Mesenchymal stem cell (in vitro differentiated cells and primary cell): ENCODE data around the gene PP2D1.
A peak's percentile ranks its signal among the peaks of the same experiment; 100 is the strongest.

ENCODE experiments used
- DNase-seq: peaks from one replicate; pipeline ENCODE4 v3.0.0-alpha.2; 2013
- H2AFZ ChIP-seq: one replicate; pipeline ENCODE4 v1.6.1; 2013; ENCODE audit warnings: low read depth, mild to moderate bottlenecking, control low read depth, inconsistent platforms, low read length, moderate library complexity
- H2AK5ac ChIP-seq: 2 replicates; pipeline ENCODE4 v1.6.1; 2013; ENCODE audit warnings: low read length, moderate library complexity, mild to moderate bottlenecking, inconsistent platforms; ENCODE audit not compliant: severe bottlenecking
- H2BK120ac ChIP-seq: one replicate; pipeline ENCODE4 v1.6.1; 2013; ENCODE audit warnings: low read depth, mild to moderate bottlenecking, inconsistent platforms, low read length, moderate library complexity
- H2BK12ac ChIP-seq, 2 experiments: one replicate each; pipeline ENCODE4 v1.6.1; 2013; ENCODE audit warnings: inconsistent platforms in 2 of 2, low read length in 2 of 2, mild to moderate bottlenecking in 2 of 2, moderate library complexity in 2 of 2, control low read depth in 1 of 2
- H2BK15ac ChIP-seq: one replicate; pipeline ENCODE4 v1.6.1; 2013; ENCODE audit warnings: mild to moderate bottlenecking, low read depth, inconsistent platforms; ENCODE audit not compliant: poor library complexity, severe bottlenecking
- H2BK5ac ChIP-seq: 2 replicates; pipeline ENCODE4 v1.6.1; 2013; ENCODE audit warnings: low read depth, mild to moderate bottlenecking, low read length, control low read depth, inconsistent platforms; ENCODE audit not compliant: poor library complexity, severe bottlenecking
- H3K14ac ChIP-seq, 2 experiments: one replicate each; pipeline ENCODE4 v1.6.1; 2013; ENCODE audit warnings: inconsistent platforms in 2 of 2, low read length in 2 of 2, control low read depth in 1 of 2, mild to moderate bottlenecking in 1 of 2, moderate library complexity in 1 of 2
- H3K18ac ChIP-seq, 2 experiments: one replicate each; pipeline ENCODE4 v1.6.1; 2013; ENCODE audit warnings: inconsistent platforms in 2 of 2, low read length in 2 of 2, control low read depth in 1 of 2, low read depth in 1 of 2, mild to moderate bottlenecking in 1 of 2
- H3K23ac ChIP-seq, 2 experiments: one replicate each; pipeline ENCODE4 v1.6.1; 2013; ENCODE audit warnings: inconsistent platforms in 2 of 2, low read length in 2 of 2, mild to moderate bottlenecking in 2 of 2, moderate library complexity in 2 of 2, control low read depth in 1 of 2
- H3K27ac ChIP-seq: 2 replicates; pipeline ENCODE4 v1.5.1; 2013; ENCODE audit warnings: mild to moderate bottlenecking, moderate library complexity, low read length, control low read depth, inconsistent platforms; ENCODE audit not compliant: poor library complexity, severe bottlenecking
- H3K27me3 ChIP-seq, 2 experiments: 2 replicates each; pipeline versions ENCODE4 v1.6.1 to v1.7.0; 2013; ENCODE audit warnings: low read length in 2 of 2, mild to moderate bottlenecking in 2 of 2, moderate library complexity in 2 of 2, control low read depth in 1 of 2, inconsistent platforms in 1 of 2; ENCODE audit not compliant: control insufficient read depth in 1 of 2, insufficient read depth in 1 of 2
- H3K36me3 ChIP-seq, 2 experiments: 2 replicates each; pipeline versions ENCODE4 v1.6.1 to v1.7.0; 2013; ENCODE audit warnings: low read length in 2 of 2, control low read depth in 1 of 2, inconsistent platforms in 1 of 2, low read depth in 1 of 2, mild to moderate bottlenecking in 1 of 2; ENCODE audit not compliant: insufficient read depth in 2 of 2, control insufficient read depth in 1 of 2
- H3K4ac ChIP-seq, 2 experiments: one replicate each; pipeline ENCODE4 v1.6.1; 2013; ENCODE audit warnings: inconsistent platforms in 2 of 2, low read length in 2 of 2, mild to moderate bottlenecking in 2 of 2, moderate library complexity in 2 of 2, control low read depth in 1 of 2, low read depth in 1 of 2
- H3K4me1 ChIP-seq: 2 replicates; pipeline ENCODE4 v1.6.1; 2013; ENCODE audit warnings: low read depth, low read length, control low read depth; ENCODE audit not compliant: control insufficient read depth, insufficient read depth
- H3K4me2 ChIP-seq: 2 replicates; pipeline ENCODE4 v1.6.1; 2013; ENCODE audit warnings: low read length, mild to moderate bottlenecking, inconsistent platforms; ENCODE audit not compliant: poor library complexity, severe bottlenecking
- H3K4me3 ChIP-seq, 2 experiments: 2 replicates each; pipeline versions ENCODE4 v1.5.1 to v1.7.0; 2013; ENCODE audit warnings: low read length in 2 of 2, mild to moderate bottlenecking in 2 of 2, control low read depth in 1 of 2, low read depth in 1 of 2; ENCODE audit not compliant: insufficient read depth in 1 of 2
- H3K79me1 ChIP-seq: replicated peaks from 2 replicates; pipeline ENCODE4 v1.6.1; 2013; ENCODE audit warnings: mild to moderate bottlenecking, control low read depth, low read length, inconsistent platforms; ENCODE audit not compliant: poor library complexity, severe bottlenecking
- H3K9ac ChIP-seq: 2 replicates; pipeline ENCODE4 v1.7.0; 2013; ENCODE audit warnings: mild to moderate bottlenecking, low read length, moderate library complexity
- H3K9me3 ChIP-seq: 2 replicates; pipeline ENCODE4 v1.7.0; 2013; ENCODE audit warnings: mild to moderate bottlenecking, low read length; ENCODE audit not compliant: control insufficient read depth
- H4K8ac ChIP-seq: one replicate; pipeline ENCODE4 v1.6.1; 2013; ENCODE audit warnings: inconsistent platforms, mild to moderate bottlenecking, low read length, moderate library complexity
- H4K91ac ChIP-seq: one replicate; pipeline ENCODE4 v1.6.1; 2013; ENCODE audit warnings: mild to moderate bottlenecking, low read length, inconsistent platforms
- WGBS: methylation state at CpG from one replicate; pipeline ENCODE4 v1.1.7; 2013; ENCODE audit warnings: mixed read lengths; 5-methylcytosine and 5-hydroxymethylcytosine counted together

Gene PP2D1

DNA sequence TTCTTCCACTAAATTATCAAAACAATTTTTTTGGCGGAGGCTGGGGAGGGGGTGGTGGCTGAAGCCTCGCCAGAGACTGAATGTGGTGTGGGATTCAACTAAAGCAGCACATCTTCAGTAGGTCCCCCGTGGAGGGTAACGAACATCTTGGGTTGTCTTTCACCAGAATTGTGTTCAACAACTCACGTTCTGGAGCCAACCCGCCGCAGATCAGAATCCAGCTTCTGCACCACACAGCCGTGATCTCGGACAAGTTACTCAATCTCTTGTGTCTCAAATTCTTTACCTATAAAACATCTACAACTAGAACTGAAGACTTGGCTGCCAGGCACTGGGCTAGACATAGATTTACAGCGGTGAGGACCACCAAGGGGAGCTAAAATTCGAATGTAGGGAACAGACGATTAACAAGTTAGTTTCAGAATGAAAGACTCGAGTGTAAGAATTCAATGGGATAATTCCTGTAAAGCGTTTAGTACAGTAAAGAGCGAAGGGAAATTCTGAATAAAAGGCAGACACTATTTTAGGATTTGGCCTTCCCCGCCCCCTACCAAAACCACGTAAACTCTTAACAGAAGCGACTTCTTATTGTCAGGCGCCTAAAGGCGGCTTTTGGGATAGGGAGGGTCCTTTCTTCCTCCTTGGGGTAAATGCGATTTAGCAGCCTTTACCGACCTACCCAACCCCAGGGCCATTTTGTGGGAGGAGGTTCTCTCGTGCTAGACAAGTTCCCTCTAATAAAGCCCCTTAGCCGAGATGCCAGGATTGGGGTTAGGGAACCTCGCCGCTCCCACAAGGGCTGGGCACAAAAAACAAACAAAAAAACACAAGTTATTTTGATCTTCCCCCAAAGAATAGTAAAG, 65.9 kb downstream of the PP2D1 start:
- H2BK15ac ChIP-seq = peak overlapping the region; percentile 77
- H3K18ac ChIP-seq = peak overlapping the region; percentile 69 to 85
- no peaks in the 10 kb centered on the region for H3K9me3 ChIP-seq
- H2BK12ac ChIP-seq = peak overlapping the region in 1 of 2 experiments; percentile 32
- no peak for DNase-seq
- 54% methylated on average over 23 of the region's 26 CpGs for WGBS
- H2BK120ac ChIP-seq = peak overlapping the region; percentile 69
- H2AFZ ChIP-seq = peak overlapping the region; percentile 86
- peaks cover 6% of the 10 kb centered on the region for H3K79me1 ChIP-seq
- peak overlapping the region; percentile 81 for H3K4me2 ChIP-seq
- H3K36me3 ChIP-seq = peaks cover 0 to 7% of the 10 kb centered on the region in 2 experiments
- peak overlapping the region; percentile 95 for H2BK5ac ChIP-seq
- H3K23ac ChIP-seq = no peak overlapping the region
- H3K9ac ChIP-seq = peak overlapping the region; percentile 97
- no peak overlapping the region for H3K14ac ChIP-seq
- no peaks in the 10 kb centered on the region for H3K27me3 ChIP-seq
- H3K4ac ChIP-seq = peak overlapping the region; percentile 49 to 98
- peaks cover 3% of the 10 kb centered on the region for H3K4me1 ChIP-seq
- peak overlapping the region; percentile 83 for H4K8ac ChIP-seq
- peak overlapping the region; percentile 91 to 100 for H3K4me3 ChIP-seq
- peak overlapping the region; percentile 7 for H4K91ac ChIP-seq
- peak overlapping the region; percentile 87 for H3K27ac ChIP-seq
- peak overlapping the region; percentile 100 for H2AK5ac ChIP-seq

GRCh38 chr3:19945534-19945933, 66.5 kb downstream of the PP2D1 start:
- Histone ChIP-seq H3K27me3 (no peaks in the 10 kb centered on the region), H4K8ac (no peak overlapping the region), H3K4ac (no peak overlapping the region), H2BK5ac (no peak overlapping the region), H3K4me1 (peaks cover 3% of the 10 kb centered on the region), H4K91ac (no peak overlapping the region), H2AK5ac (no peak overlapping the region), H3K4me2 (no peak overlapping the region), H2AFZ (no peak overlapping the region), H3K4me3 (peak overlapping the region in 1 of 2 experiments; percentile 91), H3K36me3 (peaks cover 0 to under 1% of the 10 kb centered on the region in 2 experiments), H3K9me3 (no peaks in the 10 kb centered on the region), H3K79me1 (peaks cover 6% of the 10 kb centered on the region), H2BK120ac (no peak overlapping the region), H3K23ac (no peak overlapping the region), H3K9ac (no peak overlapping the region), H2BK15ac (no peak overlapping the region), H2BK12ac (no peak overlapping the region), H3K18ac (no peak overlapping the region), H3K27ac (no peak overlapping the region), H3K14ac (no peak overlapping the region)
- 99% methylated on average over 8 of the region's 9 CpGs for WGBS
- DNase-seq = no peak

DNA sequence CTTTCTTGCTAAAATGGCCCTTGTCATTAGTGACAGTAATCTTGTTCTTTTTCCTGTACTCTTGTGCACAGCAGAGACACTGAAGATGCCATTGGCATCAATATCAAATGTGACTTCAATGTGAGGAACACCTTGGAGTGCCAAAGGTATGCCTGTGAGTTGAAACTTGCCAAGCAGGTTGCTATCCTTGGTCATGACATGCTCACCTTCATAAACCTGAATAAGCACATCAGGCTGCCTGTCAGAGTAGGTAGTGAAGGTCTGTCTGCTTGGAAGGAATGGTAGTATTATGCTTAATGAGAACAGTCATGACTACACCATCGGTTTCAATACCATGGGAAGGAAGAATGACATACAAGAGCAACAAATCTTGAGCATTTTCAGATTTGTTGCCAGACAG, 71.4 kb downstream of the PP2D1 start:
- no peak overlapping the region for H4K8ac ChIP-seq
- H3K9me3 ChIP-seq = no peaks in the 10 kb centered on the region
- no peak overlapping the region for H3K4me3 ChIP-seq
- H3K36me3 ChIP-seq = no peaks in the 10 kb centered on the region
- H3K23ac ChIP-seq = no peak overlapping the region
- H2BK15ac ChIP-seq = no peak overlapping the region
- no peak overlapping the region for H2BK120ac ChIP-seq
- no peak overlapping the region for H2AK5ac ChIP-seq
- WGBS = 95% methylated on average over 1 of the region's 1 CpG
- H3K79me1 ChIP-seq = no peaks in the 10 kb centered on the region
- H3K18ac ChIP-seq = no peak overlapping the region
- H3K9ac ChIP-seq = no peak overlapping the region
- H3K14ac ChIP-seq = no peak overlapping the region
- DNase-seq = no peak
- no peak overlapping the region for H2AFZ ChIP-seq
- no peak overlapping the region for H4K91ac ChIP-seq
- H3K27me3 ChIP-seq = no peaks in the 10 kb centered on the region
- no peak overlapping the region for H2BK12ac ChIP-seq
- H3K4ac ChIP-seq = no peak overlapping the region
- H3K4me2 ChIP-seq = no peak overlapping the region
- no peak overlapping the region for H3K27ac ChIP-seq
- H2BK5ac ChIP-seq = no peak overlapping the region
- H3K4me1 ChIP-seq = no peaks in the 10 kb centered on the region

DNA sequence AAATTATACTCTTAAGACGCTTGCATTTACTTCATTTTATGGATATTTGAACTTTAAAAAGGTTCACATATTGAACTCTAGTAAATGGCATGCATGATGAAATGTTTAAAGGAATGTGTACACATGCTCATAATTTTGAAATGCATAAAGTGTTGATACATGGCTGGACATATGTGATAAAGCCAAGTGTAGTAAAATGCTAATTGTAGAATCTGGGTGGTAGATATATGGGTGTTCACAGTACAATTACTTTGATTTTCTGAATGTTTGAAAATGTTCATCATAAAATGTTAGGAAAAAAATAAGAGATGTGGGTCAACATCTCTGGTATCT, 73.8 kb downstream of the PP2D1 start:
- H2AFZ ChIP-seq = no peak overlapping the region
- no peaks in the 10 kb centered on the region for H3K36me3 ChIP-seq
- H2BK15ac ChIP-seq = no peak overlapping the region
- H3K4me2 ChIP-seq = no peak overlapping the region
- no peak overlapping the region for H2BK12ac ChIP-seq
- no peak overlapping the region for H3K14ac ChIP-seq
- H3K4ac ChIP-seq = no peak overlapping the region
- no peak overlapping the region for H3K4me3 ChIP-seq
- H2BK5ac ChIP-seq = no peak overlapping the region
- H3K27me3 ChIP-seq = peaks cover 0 to 11% of the 10 kb centered on the region in 2 experiments
- H3K4me1 ChIP-seq = no peaks in the 10 kb centered on the region
- no peak overlapping the region for H2AK5ac ChIP-seq
- H3K9ac ChIP-seq = no peak overlapping the region
- WGBS = no CpG with 5 or more reads among the region's 1 CpG
- H4K8ac ChIP-seq = no peak overlapping the region
- no peak overlapping the region for H3K27ac ChIP-seq
- H4K91ac ChIP-seq = no peak overlapping the region
- no peaks in the 10 kb centered on the region for H3K79me1 ChIP-seq
- no peak for DNase-seq
- H3K9me3 ChIP-seq = no peaks in the 10 kb centered on the region
- no peak overlapping the region for H3K23ac ChIP-seq
- H3K18ac ChIP-seq = no peak overlapping the region
- H2BK120ac ChIP-seq = no peak overlapping the region
